GM12878 (cell line): ENCODE data around the gene STT3B. TPM values are rescaled to one million over a fixed set of nuclear protein-coding genes. Genes with fewer than 3 reads are reported as not detected.

ENCODE experiments used
- ATAC-seq: fragments of 200-7000 bp; cut with Tn5 transposase; 3 replicates; pipeline ENCODE4 v1.9.1; 2020; ENCODE audit warnings: mild to moderate bottlenecking, moderate library complexity
- BruUV-seq: library from RNA; stranded (reverse); fragments of 400-500 nt; replicated peaks from 2 replicates; lab custom pipeline; 2021; lab: Mats Ljungman, UMichigan
- CTCF ChIA-PET: fragments of 300-600 bp; sonication (Branson Sonifier 250); formaldehyde crosslinking; extraction: SDS; loops from one replicate; lab custom pipeline; 2021; ENCODE audit warnings: inconsistent platforms; lab: Yijun Ruan, JAX
- POLR2A ChIA-PET: fragments of 350-600 bp; formaldehyde crosslinking; extraction: SDS; loops from one replicate; lab custom pipeline; 2021; ENCODE audit warnings: inconsistent platforms; lab: Charles Lee
- RAD21 ChIA-PET: fragments of 300-600 bp; sonication (Branson Sonifier 250); formaldehyde crosslinking; loops from one replicate; lab custom pipeline; 2023; ENCODE audit warnings: antibody characterized with exemption; ENCODE audit not compliant: unreplicated experiment; lab: Charles Lee
- SMC1A ChIA-PET: fragments of 300-600 bp; sonication (Branson Sonifier 250); formaldehyde crosslinking; loops from one replicate; lab custom pipeline; 2023; ENCODE audit not compliant: unreplicated experiment, uncharacterized antibody; lab: Charles Lee
- DNase-seq: peaks from one replicate; pipeline ENCODE4 v3.0.0-alpha.2; 2011; ENCODE audit warnings: low read depth, low spot score
- FAIRE-seq: peaks from 3 replicates; lab custom pipeline; 2011; peaks lifted over from hg19 to GRCh38; lab: Jason Lieb, UNC
- H2AFZ ChIP-seq: 2 replicates; pipeline ENCODE4 v1.6.0; 2011; ENCODE audit warnings: low read depth, low read length, control low read depth; ENCODE audit not compliant: control insufficient read depth
- H3K27ac ChIP-seq: 2 replicates; pipeline ENCODE4 v1.5.1; 2011; ENCODE audit warnings: control low read depth; ENCODE audit not compliant: control insufficient read depth, insufficient read depth
- H3K27me3 ChIP-seq, 2 experiments: replicated peaks in 1 of 2; 2 replicates each; pipeline versions ENCODE4 v1.6.0 to v1.6.1; 2011; ENCODE audit warnings: low read length in 1 of 2; ENCODE audit not compliant: control insufficient read depth in 2 of 2, insufficient read depth in 2 of 2
- H3K36me3 ChIP-seq, 2 experiments: 2 replicates each; pipeline ENCODE4 v1.5.1; 2011; ENCODE audit warnings: low read length in 1 of 2; ENCODE audit not compliant: control insufficient read depth in 2 of 2, insufficient read depth in 2 of 2
- H3K4me1 ChIP-seq: 2 replicates; pipeline ENCODE4 v1.6.1; 2011; ENCODE audit warnings: mild to moderate bottlenecking, low read length, moderate library complexity, mixed read lengths; ENCODE audit not compliant: control insufficient read depth, insufficient read depth
- H3K4me2 ChIP-seq: 2 replicates; pipeline ENCODE4 v1.6.0; 2011; ENCODE audit warnings: control low read depth; ENCODE audit not compliant: control insufficient read depth, insufficient read depth
- H3K4me3 ChIP-seq: fragments of 200-600 bp; sonication (generic); 2 replicates; pipeline ENCODE4 v1.5.1; 2016
- H3K79me2 ChIP-seq: 2 replicates; pipeline ENCODE4 v1.6.0; 2011; ENCODE audit warnings: low read length; ENCODE audit not compliant: control insufficient read depth, insufficient read depth
- H3K9ac ChIP-seq: 2 replicates; pipeline ENCODE4 v1.8.0; 2011; ENCODE audit warnings: low read length, control low read depth, mixed read lengths; ENCODE audit not compliant: control insufficient read depth, insufficient read depth
- H3K9me3 ChIP-seq: replicated peaks from 3 replicates; pipeline ENCODE4 v1.5.1; 2011; ENCODE audit warnings: mild to moderate bottlenecking, low read length; ENCODE audit not compliant: control insufficient read depth, insufficient read depth
- H4K20me1 ChIP-seq: 2 replicates; pipeline ENCODE4 v1.6.0; 2011; ENCODE audit not compliant: control insufficient read depth, insufficient read depth
- ATF7 ChIP-seq: fragments of 450-650 bp; IDR thresholded peaks from 2 replicates; pipeline ENCODE4 v1.6.1; 2016; ENCODE audit warnings: low read depth, mild to moderate bottlenecking
- BCL11A ChIP-seq: IDR thresholded peaks from 2 replicates; pipeline ENCODE4 v1.6.1; 2011; ENCODE audit warnings: low read depth, low read length
- CEBPZ ChIP-seq: fragments of 150-350 bp; IDR thresholded peaks from 2 replicates; pipeline ENCODE4 v1.6.1; 2016; ENCODE audit warnings: low read depth, low read length
- EP300 ChIP-seq, 2 experiments: fragments of 150-350 bp in 1 of 2; IDR thresholded peaks; 2 replicates each; pipeline ENCODE4 v1.6.1; 2011 to 2012; ENCODE audit warnings: low read depth in 2 of 2, low read length in 2 of 2, borderline replicate concordance in 1 of 2, improper control_type of control experiment in 1 of 2, inconsistent platforms in 1 of 2; ENCODE audit not compliant: control insufficient read depth in 1 of 2
- FOXM1 ChIP-seq: IDR thresholded peaks from 2 replicates; pipeline ENCODE4 v1.6.1; 2012; ENCODE audit warnings: low read depth, mild to moderate bottlenecking, inconsistent platforms, low read length, moderate library complexity
- HDAC2 ChIP-seq: fragments of 200-600 bp; sonication (generic); IDR thresholded peaks from 2 replicates; pipeline ENCODE4 v1.6.1; 2017
- MEF2B ChIP-seq: fragments of 450-650 bp; IDR thresholded peaks from 2 replicates; pipeline ENCODE4 v1.6.1; 2018; ENCODE audit warnings: mild to moderate bottlenecking, moderate library complexity; ENCODE audit not compliant: partially characterized antibody, poor library complexity, severe bottlenecking
- NFYA ChIP-seq: IDR thresholded peaks from 2 replicates; pipeline ENCODE4 v1.6.1; 2011; ENCODE audit warnings: low read depth, mild to moderate bottlenecking, low read length, improper control_type of control experiment, borderline replicate concordance
- NR2C1 ChIP-seq: fragments of 450-650 bp; IDR thresholded peaks from 2 replicates; pipeline ENCODE4 v1.6.1; 2017; ENCODE audit warnings: antibody characterized with exemption, mild to moderate bottlenecking, moderate library complexity
- PAX8 ChIP-seq: fragments of 450-650 bp; IDR thresholded peaks from 2 replicates; pipeline ENCODE4 v1.6.1; 2017; ENCODE audit warnings: mild to moderate bottlenecking, moderate library complexity
- POU2F2 ChIP-seq: IDR thresholded peaks from 3 replicates; pipeline ENCODE4 v1.6.1; 2011; ENCODE audit warnings: low read depth, mild to moderate bottlenecking, low read length, borderline replicate concordance
- RBBP5 ChIP-seq: fragments of 200-600 bp; sonication (generic); conservative IDR thresholded peaks from 2 replicates; pipeline ENCODE4 v1.6.1; 2016
- RUNX3 ChIP-seq: IDR thresholded peaks from 2 replicates; pipeline ENCODE4 v1.6.1; 2012; ENCODE audit warnings: low read length, inconsistent platforms
- YBX1 ChIP-seq: fragments of 450-650 bp; IDR thresholded peaks from 2 replicates; pipeline ENCODE4 v1.6.1; 2016; ENCODE audit warnings: antibody characterized with exemption
- ZNF207 ChIP-seq: fragments of 450-650 bp; IDR thresholded peaks from 2 replicates; pipeline ENCODE4 v1.6.1; 2014; ENCODE audit warnings: antibody characterized with exemption, mild to moderate bottlenecking, borderline replicate concordance
- ZNF384 ChIP-seq: IDR thresholded peaks from 2 replicates; pipeline ENCODE4 v1.6.1; 2012; ENCODE audit warnings: low read depth, mild to moderate bottlenecking, low read length, improper control_type of control experiment, borderline replicate concordance
- WGBS: methylation state at CpG from one replicate; pipeline ENCODE4 v1.1.6; 2016; ENCODE audit warnings: low lambda C conversion rate; ENCODE audit not compliant: insufficient replicate concordance, insufficient coverage; ENCODE audit errors: missing lambda C conversion rate; 5-methylcytosine and 5-hydroxymethylcytosine counted together
- in situ Hi-C: fragments of 300-500 bp; cut with MboI; formaldehyde crosslinking; loops from 9 replicates; pipeline ENCODE4 v1.14.3; 2018; ENCODE audit warnings: mixed read lengths
- intact Hi-C: fragments of 100-400 bp; cut with micrococcal nuclease; formaldehyde crosslinking; loops from one replicate; pipeline ENCODE4 v1.14.2; 2022; ENCODE audit not compliant: unreplicated experiment
- polyA plus RNA-seq, 11 experiments: library from polyadenylated mRNA; depleted of rRNA in 4 of 11; unstranded in 6 of 11; stranded (reverse) in 5 of 11; fragments of >200 nt; fragmentation: Nextera tagmentation in 4 of 11; fragmentation: Illumina TruSeq in 1 of 11; extraction: Ambion mirVana in 4 of 11; extraction: Trizol in 1 of 11; gene quantifications; 1 replicate in 1 of 11; 2 replicates in 10 of 11; pipeline versions ENCODE4 v1.2.1 to v1.2.3, GENCODE V29; 2011 to 2016; ENCODE audit warnings: inconsistent platforms in 2 of 11, missing spikeins in 2 of 11, low read depth in 1 of 11
- total RNA-seq, 4 experiments: library from RNA; depleted of rRNA in 3 of 4; stranded (reverse); fragments of >200 nt in 3 of 4; fragmentation: Illumina TruSeq in 1 of 4; extraction: Trizol in 1 of 4; gene quantifications; 2 replicates each; pipeline versions ENCODE4 v1.2.1 to v1.2.3, GENCODE V29; 2013 to 2021

The STT3B gene
- total and polyA plus RNA-seq, 10 of the 15 experiments (the other 5 are each of a cell fraction or from before 2014, with no cell fraction given): 19.9 to 208 (median 79.6) TPM

GRCh38 chr3:31624083-31624709 lies 91.5 kb downstream of the STT3B start:
- H3K4me3 ChIP-seq: no peak overlapping the region
- no peaks in the 10 kb centered on the region for H4K20me1 ChIP-seq
- ChIA-PET RAD21 (interaction anchor here (1.0 to 1.4 kb wide), 4 partner anchors 13 to 397 kb away, joined by 3 to 6 read pairs (median 3); no protein-coding TSS in a partner anchor), SMC1A (interaction anchor here (0.6 to 3.9 kb wide), 10 partner anchors 10 to 410 kb away, joined by 3 to 28 read pairs (median 4); partner anchors contain the start of gene STT3B), POLR2A (interaction anchor here (0.6 to 1.0 kb wide), 5 partner anchors 11 to 162 kb away, joined by 3 to 4 read pairs (median 3); partner anchors contain the start of gene STT3B)
- intact Hi-C loops: loop anchor here (5.0 kb wide), 2 partner anchors 143 to 402 kb away; no protein-coding TSS in a partner anchor
- H3K4me2 ChIP-seq: no peak overlapping the region; the same call in 1 of the 2 replicates
- H3K9ac ChIP-seq: no peak overlapping the region
- no peak overlapping the region for H2AFZ ChIP-seq
- in situ Hi-C loops: no loop called here
- peaks cover 3 to 18% of the 10 kb centered on the region in 2 experiments; a peak in 2 of 4 replicates for H3K36me3 ChIP-seq
- H3K27me3 ChIP-seq: no peaks in the 10 kb centered on the region
- no peaks in the 10 kb centered on the region; the same call in 2 of the 3 replicates for H3K9me3 ChIP-seq
- no peak for TF ChIP-seq RBBP5
- no peak for TF ChIP-seq HDAC2
- no peak for TF ChIP-seq NFYA
- peak; percentile 17; the same call in 1 of the 3 replicates for TF ChIP-seq POU2F2
- no peak for TF ChIP-seq YBX1
- TF ChIP-seq ATF7: 0 out of 2 replicates have a peak, but pooled peaks have one; percentile 30
- peak in 1 of 2 experiments; percentile 35; a peak in 1 of 4 replicates for TF ChIP-seq EP300 (IDR thresholded peaks at IDR 0.05; ENCODE audit: borderline replicate concordance in 1 of 2, control insufficient read depth in 1 of 2, low read depth in 2 of 2, low read length in 2 of 2)
- no peak for TF ChIP-seq CEBPZ
- TF ChIP-seq BCL11A: 0 out of 2 replicates have a peak, but pooled peaks have one; percentile 17
- peak; percentile 81 for TF ChIP-seq RUNX3
- no peak for TF ChIP-seq FOXM1
- TF ChIP-seq ZNF207: no peak
- no peak for TF ChIP-seq NR2C1
- peak; percentile 36 for TF ChIP-seq MEF2B
- TF ChIP-seq ZNF384: peak; percentile 39; the same call in 1 of the 2 replicates
- no peak for TF ChIP-seq PAX8
- TF ChIP-seq, all 136 proteins: peak for 7
- Histone ChIP-seq H3K4me1 (peaks cover 28% of the 10 kb centered on the region), H3K79me2 (peaks cover 2% of the 10 kb centered on the region; the same call in 1 of the 2 replicates), H3K27ac (no peak overlapping the region)
- FAIRE-seq: no peak
- 71% methylated on average over 6 of the region's 6 CpGs for WGBS
- CTCF ChIA-PET: interaction anchor here (0.7 to 3.0 kb wide), 6 partner anchors 9 to 71 kb away, joined by 4 to 7 read pairs (median 4); no protein-coding TSS in a partner anchor
- ATAC-seq: peak; percentile 67
- BruUV-seq: no TSS peak
- peak; percentile 20 for DNase-seq
